Measurements from ENCODE around the gene IPO8. TPM values are rescaled to one million over a fixed set of nuclear protein-coding genes. Genes with fewer than 3 reads are reported as not detected.

Gene IPO8
- total and polyA plus RNA-seq, 2 of the 4 experiments (the other 2 are of a cell fraction), result 11.1 to 31.5 TPM

DNA sequence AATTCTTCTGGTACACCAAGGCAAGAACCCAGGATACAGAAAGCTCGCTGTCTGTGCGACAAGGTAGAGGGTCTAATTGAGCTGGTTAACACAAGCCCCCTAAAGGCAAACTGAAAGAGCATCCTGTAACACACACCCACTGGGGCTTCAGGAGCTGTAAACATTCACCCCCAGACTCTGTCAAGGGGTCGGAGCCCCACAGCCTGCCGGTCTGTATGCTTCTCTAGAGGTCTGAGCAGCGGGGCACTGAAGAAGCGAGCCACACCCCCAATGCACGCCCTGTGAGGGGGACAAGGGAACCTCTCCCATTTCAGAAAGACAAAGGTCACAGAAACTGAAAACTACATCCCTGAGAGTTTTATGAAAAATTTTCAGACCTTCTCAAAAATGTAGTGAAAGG lies 1.3 kb upstream of the IPO8 start:
- Histone ChIP-seq H2BK120ac (ENCODE audit: low read depth, low read length) (no peak overlapping the region), H2AK5ac (ENCODE audit: low read depth, low read length) (no peak overlapping the region), H3K4ac (ENCODE audit: low read depth, low read length) (no peak overlapping the region), H3K79me1 (ENCODE audit: low read depth in 1 of 2, low read length in 2 of 2) (peaks cover 18 to 31% of the 10 kb centered on the region in 2 experiments; a peak in 3 of 4 replicates), H2BK15ac (ENCODE audit: low read depth, low read length) (no peak overlapping the region), H4K8ac (ENCODE audit: low read depth in 2 of 2, low read length in 2 of 2) (peak overlapping the region in 1 of 2 experiments; percentile 99; a peak in 1 of 4 replicates), H3K9me3 (ENCODE audit: control insufficient read depth, insufficient read depth, low read length) (no peaks in the 10 kb centered on the region), H3K27ac (ENCODE audit: insufficient read depth, low read length) (no peak overlapping the region), H3K14ac (replicated peaks; ENCODE audit: low read depth, low read length) (no peak overlapping the region), H2AK9ac (replicated peaks; ENCODE audit: low read depth, low read length, poor library complexity) (no peak overlapping the region), H3K9ac (ENCODE audit: low read depth, low read length) (no peak overlapping the region), H3K9me1 (ENCODE audit: insufficient read depth, low read length) (peaks cover 12% of the 10 kb centered on the region), H3K27me3 (ENCODE audit: control insufficient read depth, insufficient read depth, low read length) (no peaks in the 10 kb centered on the region), H3K4me1 (ENCODE audit: control insufficient read depth, insufficient read depth, low read length) (peaks cover 3% of the 10 kb centered on the region), H3K4me2 (ENCODE audit: low read depth, low read length) (no peak overlapping the region), H2AFZ (replicated peaks; ENCODE audit: low read length, poor library complexity) (no peak overlapping the region), H3K56ac (ENCODE audit: extremely low read depth, insufficient read depth, low read length) (no peak overlapping the region), H4K5ac (ENCODE audit: low read depth, low read length) (no peak overlapping the region), H2BK20ac (ENCODE audit: low read depth, low read length) (no peak overlapping the region), H4K91ac (ENCODE audit: insufficient read depth, low read depth, low read length) (no peak overlapping the region), H3K23ac (ENCODE audit: low read depth, low read length) (no peak overlapping the region), H2BK5ac (ENCODE audit: low read depth, low read length, poor library complexity, severe bottlenecking) (no peak overlapping the region), H3K36me3 (ENCODE audit: control insufficient read depth, insufficient read depth, low read length) (no peaks in the 10 kb centered on the region), H3K4me3 (ENCODE audit: insufficient read depth, low read depth, low read length) (no peak overlapping the region), H3K18ac (ENCODE audit: low read depth, low read length) (no peak overlapping the region), H4K20me1 (ENCODE audit: insufficient read depth, low read length) (no peaks in the 10 kb centered on the region)
- intact Hi-C loops (cut with micrococcal nuclease), result no loop called here
- DNase-seq, result no peak
- no TSS peak for BruUV-seq (replicated peaks)
- TF ChIP-seq RAD21 (IDR thresholded peaks at IDR 0.05; ENCODE audit: low read length), result no peak
- no peak for TF ChIP-seq USF2 (IDR thresholded peaks at IDR 0.05; ENCODE audit: low read depth, low read length)
- no peak for TF ChIP-seq MAZ (IDR thresholded peaks at IDR 0.05; ENCODE audit: borderline replicate concordance, low read depth, low read length)
- no peak for TF ChIP-seq RCOR1 (IDR thresholded peaks at IDR 0.05; ENCODE audit: insufficient replicate concordance, low read length)
- no peak for TF ChIP-seq POLR2A (IDR thresholded peaks at IDR 0.05; ENCODE audit: low read depth, low read length)
- no peak for ATAC-seq (ENCODE audit: low read depth)
- WGBS, 2 experiments (ENCODE audit: extremely low coverage in 2 of 2, insufficient read length in 1 of 2), result no CpG with 5 or more reads among the region's 7 CpGs
- in situ Hi-C loops (cut with MboI; ENCODE audit: low sequenced_read_pairs), result no loop called here
- dilution Hi-C loops (cut with HindIII; ENCODE audit: low sequenced_read_pairs, unreplicated experiment), result no loop called here
- POLR2A ChIA-PET (ENCODE audit: unreplicated experiment), result no interaction called here
- CTCF ChIA-PET, result no interaction called here

Data from IMR-90 (cell line).